Esophagus squamous epithelium (tissue), 5 donors: ENCODE measurements around the gene CAMP. TPM values are rescaled to one million over a fixed set of nuclear protein-coding genes. Genes with fewer than 3 reads are reported as not detected.

Source experiments
- DNase-seq: peaks from one replicate; lab custom pipeline; 2025; lab: John Stamatoyannopoulos, UW
- H3K27ac ChIP-seq, 4 donors: fragments of 200-600 bp; sonication (generic); one replicate each; pipeline ENCODE4 v1.5.1; 2016 to 2019; ENCODE audit warnings: mild to moderate bottlenecking in 1 of 4
- H3K27me3 ChIP-seq, 4 donors: fragments of 200-600 bp; sonication (generic); 1 replicate in 3 of 4; 2 replicates in 1 of 4; pipeline versions ENCODE4 v1.5.1 to v1.6.0; 2017 to 2021; ENCODE audit warnings: antibody characterized with exemption in 1 of 4
- H3K36me3 ChIP-seq, 3 donors: fragments of 200-600 bp; sonication (generic); one replicate each; pipeline ENCODE4 v1.5.1; 2016 to 2019
- H3K4me1 ChIP-seq, 3 donors: fragments of 200-600 bp; sonication (generic); one replicate each; pipeline ENCODE4 v1.5.1; 2017 to 2019
- H3K4me3 ChIP-seq, 4 donors: fragments of 200-600 bp; sonication (generic); 1 replicate in 3 of 4; 2 replicates in 1 of 4; pipeline ENCODE4 v1.5.1; 2016 to 2019; ENCODE audit warnings: mild to moderate bottlenecking in 2 of 4, moderate library complexity in 1 of 4
- H3K9me3 ChIP-seq, 3 donors: fragments of 200-600 bp; sonication (generic); one replicate each; pipeline ENCODE4 v1.5.1; 2016 to 2019
- POLR2A ChIP-seq, 4 donors: fragments of 450-650 bp; IDR thresholded peaks; one replicate each; pipeline ENCODE4 v1.6.1; 2017; ENCODE audit warnings: antibody characterized with exemption in 4 of 4, mild to moderate bottlenecking in 4 of 4, moderate library complexity in 3 of 4
- WGBS, 2 donors: methylation state at CpG; one replicate each; pipeline ENCODE4 v1.1.5; 2018; 5-methylcytosine and 5-hydroxymethylcytosine counted together
- intact Hi-C: fragments of 100-400 bp; cut with DNase I; formaldehyde crosslinking; loops from one replicate; pipeline ENCODE4 v1.15.0; 2022
- total RNA-seq, 4 donors: library from RNA; depleted of rRNA; stranded (reverse); fragments of >200 nt; gene quantifications; one replicate each; pipeline ENCODE4 v1.1.0, GENCODE V29; 2016
- TF ChIP-seq, protein P1 (sequence below), 6 experiments: fragments of 450-650 bp in 4 of 6; fragments of 200-600 bp in 2 of 6; sonication (generic) in 2 of 6; IDR thresholded peaks; one replicate each; pipeline ENCODE4 v1.5.1; 2016 to 2019; ENCODE audit warnings: antibody characterized with exemption in 6 of 6, mild to moderate bottlenecking in 4 of 6, moderate library complexity in 4 of 6
- donor health status: DM: yes; HTN: yes; CAD: no.

The CAMP gene
- total RNA-seq, 4 donors from 2014 or later = 0.76 TPM; not detected in 3

DNA sequence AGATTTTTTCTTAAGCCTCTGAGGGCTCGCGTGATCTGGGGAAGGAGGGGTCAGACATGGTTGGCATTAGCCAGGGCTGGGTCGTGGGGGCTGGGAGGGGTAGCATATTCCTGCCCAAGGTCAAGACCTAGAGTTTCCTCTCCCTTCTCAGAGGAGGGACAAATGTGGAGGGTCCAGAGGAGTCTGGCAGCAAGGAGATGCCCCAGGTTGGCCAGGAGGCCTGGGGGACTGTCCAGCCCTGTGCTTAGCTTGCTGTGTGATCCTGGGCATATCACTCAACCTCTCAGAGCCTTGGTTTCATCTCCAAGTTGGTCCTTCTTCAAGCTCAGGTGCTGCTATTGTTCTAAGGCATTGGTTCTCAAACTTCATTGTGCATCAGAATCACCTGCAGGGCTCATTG is 9.1 kb upstream of the CAMP start:
- no peak for DNase-seq
- Histone ChIP-seq H3K36me3 (no peaks in the 10 kb centered on the region), H3K9me3 (no peaks in the 10 kb centered on the region), H3K27ac (no peak overlapping the region), H3K4me3 (no peak overlapping the region), H3K27me3 (no peaks in the 10 kb centered on the region), H3K4me1 (peaks cover 6 to 24% (median 24%) of the 10 kb centered on the region in 3 donors)
- intact Hi-C loops = no loop called here
- TF ChIP-seq POLR2A (IDR thresholded peaks at IDR 0.05) = no peak
- TF ChIP-seq, protein P1, sequence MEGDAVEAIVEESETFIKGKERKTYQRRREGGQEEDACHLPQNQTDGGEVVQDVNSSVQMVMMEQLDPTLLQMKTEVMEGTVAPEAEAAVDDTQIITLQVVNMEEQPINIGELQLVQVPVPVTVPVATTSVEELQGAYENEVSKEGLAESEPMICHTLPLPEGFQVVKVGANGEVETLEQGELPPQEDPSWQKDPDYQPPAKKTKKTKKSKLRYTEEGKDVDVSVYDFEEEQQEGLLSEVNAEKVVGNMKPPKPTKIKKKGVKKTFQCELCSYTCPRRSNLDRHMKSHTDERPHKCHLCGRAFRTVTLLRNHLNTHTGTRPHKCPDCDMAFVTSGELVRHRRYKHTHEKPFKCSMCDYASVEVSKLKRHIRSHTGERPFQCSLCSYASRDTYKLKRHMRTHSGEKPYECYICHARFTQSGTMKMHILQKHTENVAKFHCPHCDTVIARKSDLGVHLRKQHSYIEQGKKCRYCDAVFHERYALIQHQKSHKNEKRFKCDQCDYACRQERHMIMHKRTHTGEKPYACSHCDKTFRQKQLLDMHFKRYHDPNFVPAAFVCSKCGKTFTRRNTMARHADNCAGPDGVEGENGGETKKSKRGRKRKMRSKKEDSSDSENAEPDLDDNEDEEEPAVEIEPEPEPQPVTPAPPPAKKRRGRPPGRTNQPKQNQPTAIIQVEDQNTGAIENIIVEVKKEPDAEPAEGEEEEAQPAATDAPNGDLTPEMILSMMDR (IDR thresholded peaks at IDR 0.05) = no peak
- 83 to 90% methylated on average over 3 of the region's 3 CpGs for WGBS, 2 donors

DNA sequence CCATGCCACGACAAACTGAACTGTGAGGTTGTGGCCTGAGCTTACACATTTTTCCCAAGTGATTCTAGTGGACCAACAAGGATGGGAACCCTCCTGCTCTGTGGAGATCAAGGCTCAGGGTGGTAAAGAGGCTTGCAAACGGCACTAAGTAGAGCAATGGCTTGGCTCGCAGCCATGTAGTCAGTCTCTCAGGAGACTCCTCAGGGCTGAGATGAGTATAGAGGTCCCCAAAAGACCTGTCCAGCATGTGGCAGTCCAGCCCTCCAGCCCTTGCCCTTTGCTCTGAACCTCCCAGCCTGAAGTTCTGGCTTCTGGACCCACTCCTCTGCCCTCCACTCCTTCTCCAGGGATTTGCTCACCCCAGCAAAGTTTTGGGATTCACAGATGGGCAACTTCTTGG is 8.3 kb upstream of the CAMP start:
- intact Hi-C loops = no loop called here
- Histone ChIP-seq H3K9me3 (no peaks in the 10 kb centered on the region), H3K27ac (peak overlapping the region in 3 of 4 donors; percentile 66 to 78 (median 74)), H3K4me1 (peaks cover 6 to 31% (median 27%) of the 10 kb centered on the region in 3 donors), H3K36me3 (no peaks in the 10 kb centered on the region), H3K4me3 (no peak overlapping the region), H3K27me3 (no peaks in the 10 kb centered on the region)
- no peak for DNase-seq
- WGBS, 2 donors = 60% methylated on average over 1 of the region's 3 CpGs; no CpG with 5 or more reads in 1 of the 2 donors
- no peak for TF ChIP-seq POLR2A (IDR thresholded peaks at IDR 0.05)
- TF ChIP-seq, protein P1 (IDR thresholded peaks at IDR 0.05) = no peak

DNA sequence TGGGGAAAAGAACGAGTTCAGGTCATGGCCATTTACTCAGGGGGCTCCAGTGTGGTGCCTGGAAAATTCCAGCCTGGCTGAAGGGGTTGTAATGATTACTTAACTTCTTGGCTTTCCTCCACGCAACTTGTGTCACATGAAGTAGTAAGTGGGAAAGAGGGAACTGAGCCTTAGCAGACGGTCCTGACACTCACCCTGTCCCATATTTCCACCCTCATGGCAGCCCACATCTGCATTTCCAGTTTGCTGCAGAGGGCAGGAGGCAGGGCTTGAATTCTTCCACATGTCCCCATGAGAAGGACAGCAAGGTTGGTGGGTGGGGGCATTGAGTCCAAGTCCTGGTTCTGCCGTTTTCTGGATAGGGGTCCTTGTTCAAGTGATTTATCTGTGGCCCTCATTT is 7.8 kb upstream of the CAMP start:
- WGBS, 2 donors = 42 to 56% methylated on average over 2 to 3 of the region's 4 CpGs
- intact Hi-C loops = no loop called here
- peaks cover 6 to 32% (median 27%) of the 10 kb centered on the region in 3 donors for H3K4me1 ChIP-seq

DNA sequence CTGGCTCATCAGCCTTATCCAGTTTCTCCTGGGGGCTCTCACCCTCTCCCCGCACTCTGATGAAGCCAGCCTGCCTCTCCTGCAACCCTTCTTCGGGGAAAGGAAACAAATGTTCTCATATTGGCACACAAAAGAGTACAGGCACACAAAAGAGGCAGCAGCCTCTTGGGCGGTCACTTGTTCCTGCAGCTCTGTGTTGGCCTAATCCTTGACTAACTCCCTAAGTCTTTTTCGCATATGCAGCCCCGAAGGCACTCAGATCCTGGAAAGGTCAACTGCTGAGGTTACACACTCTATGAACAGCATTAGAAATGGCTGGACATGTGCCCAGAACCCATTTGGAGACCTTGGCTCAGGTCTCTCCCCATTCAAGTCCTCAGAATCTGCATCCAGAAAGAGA is 7.4 kb upstream of the CAMP start:
- WGBS, 2 donors = 48 to 49% methylated on average over 4 to 5 of the region's 5 CpGs
- peak overlapping the region; percentile 13 to 78 (median 76) for H3K27ac ChIP-seq
- TF ChIP-seq, protein P1 (IDR thresholded peaks at IDR 0.05) = no peak
- TF ChIP-seq POLR2A (IDR thresholded peaks at IDR 0.05) = no peak
- no peaks in the 10 kb centered on the region for H3K27me3 ChIP-seq
- H3K4me1 ChIP-seq = peaks cover 6 to 32% (median 27%) of the 10 kb centered on the region in 3 donors
- H3K4me3 ChIP-seq = no peak overlapping the region
- DNase-seq = no peak
- H3K9me3 ChIP-seq = no peaks in the 10 kb centered on the region
- intact Hi-C loops = no loop called here
- H3K36me3 ChIP-seq = no peaks in the 10 kb centered on the region

More for the DNA sequence above, 7.8 kb upstream of the CAMP start:
- no peaks in the 10 kb centered on the region for H3K9me3 ChIP-seq
- no peak overlapping the region for H3K4me3 ChIP-seq
- DNase-seq = no peak
- H3K27me3 ChIP-seq = no peaks in the 10 kb centered on the region
- TF ChIP-seq POLR2A (IDR thresholded peaks at IDR 0.05) = no peak
- TF ChIP-seq, protein P1 (IDR thresholded peaks at IDR 0.05) = no peak
- H3K36me3 ChIP-seq = no peaks in the 10 kb centered on the region
- H3K27ac ChIP-seq = peak overlapping the region; percentile 13 to 78 (median 76)

DNA sequence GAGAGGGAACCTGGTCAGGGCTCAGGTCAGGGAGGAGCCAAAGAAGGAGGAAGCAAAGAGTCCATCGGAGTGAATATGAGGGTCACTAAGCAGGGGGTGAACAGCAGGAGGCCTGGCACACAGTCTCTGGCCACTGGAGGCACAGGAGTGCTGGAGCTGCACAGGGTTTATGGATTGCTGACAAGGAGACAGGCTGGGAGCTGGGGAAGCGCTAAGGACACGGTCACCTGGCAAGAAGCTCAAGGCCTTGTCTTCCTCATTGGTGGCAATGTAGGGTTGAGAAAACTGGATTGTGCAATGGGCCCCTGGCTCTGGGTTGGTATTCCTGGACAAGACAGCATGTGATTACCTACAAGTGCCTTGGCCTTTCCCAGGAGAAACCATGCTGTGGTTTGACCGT is 5.8 kb upstream of the CAMP start:
- DNase-seq = no peak
- Histone ChIP-seq H3K9me3 (no peaks in the 10 kb centered on the region), H3K27me3 (no peaks in the 10 kb centered on the region), H3K4me3 (no peak overlapping the region), H3K27ac (no peak overlapping the region), H3K36me3 (no peaks in the 10 kb centered on the region), H3K4me1 (peaks cover 10 to 35% (median 27%) of the 10 kb centered on the region in 3 donors)
- intact Hi-C loops = no loop called here
- WGBS, 2 donors = 84 to 92% methylated on average over 4 of the region's 4 CpGs
- TF ChIP-seq POLR2A (IDR thresholded peaks at IDR 0.05) = no peak
- TF ChIP-seq, protein P1 (IDR thresholded peaks at IDR 0.05) = no peak
